NCI-H748 (cell line): Measurements from ENCODE around the gene CLDN3.
A peak's percentile ranks its signal among the peaks of the same experiment; 100 is the strongest.
"Not testable (repeated sequence)": the region's sequence is repeated elsewhere in the genome, so short reads cannot be mapped to it uniquely, and the experiment has no call there.

ENCODE experiments used
- DNase-seq: peaks from one replicate; lab custom pipeline; 2025; ENCODE audit not compliant: unreplicated experiment; lab: John Stamatoyannopoulos, UW

Gene CLDN3

DNA sequence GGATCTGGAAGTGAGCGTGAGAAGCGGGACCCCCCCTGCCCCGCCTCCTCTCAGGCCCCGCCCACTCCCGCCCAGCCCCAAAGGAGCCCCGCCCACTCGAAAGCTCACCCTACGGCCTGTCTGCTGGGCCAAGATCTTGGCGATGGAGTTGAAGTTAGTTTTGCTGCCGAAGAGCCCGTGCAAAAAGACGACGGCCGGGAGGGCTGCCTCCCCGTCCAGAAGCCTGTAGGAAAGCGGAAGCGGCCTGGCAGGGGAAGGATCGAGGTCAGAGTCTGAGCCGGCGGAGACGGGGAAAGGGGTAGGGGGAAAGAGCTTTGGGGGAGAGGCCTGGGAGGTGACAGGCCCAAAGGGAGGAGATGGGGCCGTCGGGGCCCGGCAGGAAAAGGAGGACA, 31.9 kb downstream of the CLDN3 start:
- peak; percentile 66 for DNase-seq

DNA sequence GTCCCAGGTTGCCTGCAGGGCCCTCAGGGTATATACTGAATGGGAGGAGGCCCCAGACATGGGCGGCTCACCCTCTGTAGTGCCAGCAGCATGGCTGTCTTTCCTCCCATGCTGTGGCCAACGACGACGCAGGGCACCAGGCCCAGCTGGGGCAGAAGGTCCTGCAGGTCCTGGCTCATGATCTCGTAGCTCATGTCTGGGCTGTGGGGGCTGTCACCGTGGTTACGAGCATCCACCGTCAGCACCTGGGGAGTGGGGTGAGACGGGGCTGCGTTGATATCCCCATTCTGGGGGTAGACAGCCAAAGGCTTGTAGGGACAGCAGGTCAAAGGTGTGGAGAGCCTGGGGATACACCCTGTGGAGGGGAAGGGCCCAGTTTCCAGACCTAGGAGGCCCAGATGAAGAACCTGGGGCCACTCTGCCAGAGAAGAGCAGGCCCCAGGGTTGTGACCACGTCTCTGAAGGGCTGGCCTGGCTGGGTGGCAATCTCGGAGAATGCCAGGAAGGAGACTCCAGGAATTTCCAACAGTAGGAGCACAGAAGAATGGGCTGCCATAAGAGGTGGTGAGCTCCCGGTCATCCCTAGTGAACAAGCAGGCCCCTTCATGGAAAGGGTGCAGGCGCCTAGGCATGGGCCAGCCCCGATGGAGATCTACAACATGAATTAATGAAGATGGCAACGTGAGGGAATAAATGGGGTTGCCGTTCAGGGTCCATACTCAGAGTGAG, 32.4 kb downstream of the CLDN3 start:
- DNase-seq, result no peak

DNA sequence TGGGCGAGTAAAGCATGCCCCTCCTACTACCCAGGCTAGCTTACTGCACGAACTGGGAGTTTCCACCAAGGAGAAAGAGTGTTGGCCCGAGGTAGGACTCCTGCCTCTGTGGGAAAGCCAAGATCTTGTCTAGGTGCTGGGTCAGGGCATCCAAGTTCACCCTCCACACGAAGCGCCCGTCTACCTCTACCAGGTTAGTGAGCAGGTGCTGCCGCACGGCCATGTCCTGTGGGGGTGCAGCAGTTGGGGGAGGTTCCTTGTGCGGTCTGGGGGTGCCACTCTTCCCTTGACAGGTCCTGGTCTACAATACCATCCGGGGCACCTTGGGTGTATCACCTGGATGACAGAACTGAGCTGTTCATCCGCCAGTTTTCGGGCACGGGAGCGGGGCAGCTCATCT, 33.2 kb downstream of the CLDN3 start:
- DNase-seq, result no peak

DNA sequence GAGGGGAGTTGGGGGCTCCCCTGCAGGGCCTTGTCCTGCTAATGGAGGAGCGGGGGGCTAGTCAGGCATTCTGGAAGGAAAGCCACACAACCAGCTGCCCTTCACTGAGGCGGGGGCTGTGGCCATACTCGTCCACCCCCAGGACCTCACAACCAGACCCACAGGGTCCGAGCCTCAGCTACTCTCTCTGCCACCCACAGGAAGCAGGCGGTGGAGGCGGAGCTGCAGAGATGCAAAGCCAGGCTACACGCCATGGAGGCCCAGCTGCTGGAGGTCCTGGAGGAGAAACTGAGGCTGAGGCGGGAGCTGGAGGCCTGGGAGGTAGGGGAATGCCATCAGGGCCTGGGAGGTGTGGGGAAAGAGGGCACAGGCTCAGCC, 34.6 kb downstream of the CLDN3 start:
- DNase-seq, result no peak

DNA sequence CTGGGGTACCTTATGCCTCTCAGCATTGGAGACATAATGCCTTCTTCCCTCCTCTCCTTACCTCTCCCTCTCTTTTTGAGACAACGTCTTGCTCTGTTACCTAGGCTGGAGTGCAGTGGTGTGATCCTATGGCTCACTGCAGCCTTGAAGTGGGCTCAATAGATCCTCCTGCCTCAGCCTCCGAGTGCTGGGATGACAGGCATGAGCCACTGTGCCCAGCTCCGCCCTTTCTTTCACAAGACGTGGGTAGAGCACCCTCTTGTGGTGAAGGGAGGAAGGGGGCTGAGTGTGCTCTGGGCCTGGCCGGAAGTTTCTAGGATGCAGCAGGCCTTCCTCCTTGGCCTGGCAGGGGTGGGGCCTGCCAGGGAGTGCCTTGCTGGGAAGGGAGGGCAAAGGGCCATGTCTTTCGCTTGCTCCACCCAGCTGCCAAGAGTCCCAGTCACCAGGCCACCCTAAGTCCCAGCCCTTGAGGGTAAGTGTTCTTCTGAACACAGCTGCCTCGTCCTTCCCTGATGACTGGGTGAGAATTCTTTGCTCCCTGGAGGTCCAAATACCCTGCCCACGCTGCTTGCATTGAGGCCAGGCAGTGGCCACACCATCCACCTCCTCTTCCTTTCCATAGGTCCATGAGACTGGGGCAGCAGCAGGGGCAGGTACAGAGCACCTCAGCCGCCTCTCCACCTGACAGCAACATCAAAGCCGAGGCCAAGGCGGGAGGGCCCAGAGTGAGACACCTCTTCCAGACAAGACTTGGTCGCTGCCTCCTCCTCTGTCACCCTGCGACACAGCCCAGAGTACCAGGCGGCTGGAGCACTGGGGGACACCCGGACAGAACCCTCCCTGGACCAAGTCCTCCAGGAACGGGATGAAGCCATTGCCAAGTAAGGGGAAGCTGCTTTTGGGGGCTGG, 35.2 kb downstream of the CLDN3 start:
- peak; percentile 79 for DNase-seq

DNA sequence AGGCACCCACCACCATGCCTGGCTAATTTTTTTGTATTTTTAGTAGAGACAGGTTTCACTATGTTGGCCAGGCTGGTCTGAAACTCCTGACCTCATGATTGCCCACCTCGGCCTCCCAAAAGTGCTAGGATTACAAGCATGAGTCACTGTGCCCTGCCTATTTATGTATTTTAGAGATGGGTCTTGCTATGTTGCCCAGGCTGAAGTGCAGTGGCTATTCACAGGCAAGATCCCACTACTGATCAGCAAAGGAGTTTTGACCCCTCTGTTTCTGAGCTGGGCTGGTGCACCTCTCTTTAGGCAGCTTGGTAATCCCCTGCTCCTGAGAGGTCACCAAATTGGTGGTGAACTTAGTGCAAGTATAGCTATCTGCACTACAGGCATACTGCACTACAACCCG, 37.7 kb downstream of the CLDN3 start:
- no peak for DNase-seq

DNA sequence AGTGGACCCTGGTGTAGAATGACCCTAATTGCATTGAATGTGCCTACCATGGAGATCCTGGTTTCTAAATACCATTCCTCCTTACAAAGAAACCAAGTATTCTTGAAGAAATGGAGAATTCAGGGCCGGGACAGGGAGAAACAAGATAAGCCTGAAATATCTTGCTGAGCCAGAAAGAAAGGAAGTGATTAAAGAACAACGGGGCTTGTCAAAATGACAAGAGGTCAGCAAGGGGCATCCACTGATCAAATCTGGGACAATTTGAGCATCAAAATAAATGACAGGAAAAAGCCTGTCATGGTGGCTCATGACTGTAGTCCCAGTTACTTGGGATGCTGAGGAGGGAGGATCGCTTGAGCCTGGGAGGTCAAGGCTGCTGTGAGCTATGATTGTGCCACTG, 39.6 kb downstream of the CLDN3 start:
- no peak for DNase-seq

DNA sequence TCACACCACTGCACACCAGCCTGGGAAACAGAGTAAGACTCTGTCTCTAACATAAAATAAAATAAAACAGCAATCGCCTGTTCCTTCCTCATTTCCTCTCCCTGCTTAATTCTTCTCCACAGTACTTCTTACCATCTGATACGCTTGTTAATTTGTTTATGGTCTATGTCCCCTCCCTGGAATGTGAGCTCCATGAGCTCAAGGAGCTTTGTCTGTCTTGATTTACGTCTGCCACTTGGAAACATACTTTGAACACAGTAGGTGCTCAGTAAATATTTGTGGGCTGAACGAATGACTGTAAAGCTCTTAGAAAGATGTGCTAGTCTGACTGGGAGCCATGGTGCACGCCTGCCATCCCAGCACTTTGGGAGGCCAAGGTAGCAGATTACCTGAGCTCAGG, 41.5 kb downstream of the CLDN3 start:
- no peak for DNase-seq

DNA sequence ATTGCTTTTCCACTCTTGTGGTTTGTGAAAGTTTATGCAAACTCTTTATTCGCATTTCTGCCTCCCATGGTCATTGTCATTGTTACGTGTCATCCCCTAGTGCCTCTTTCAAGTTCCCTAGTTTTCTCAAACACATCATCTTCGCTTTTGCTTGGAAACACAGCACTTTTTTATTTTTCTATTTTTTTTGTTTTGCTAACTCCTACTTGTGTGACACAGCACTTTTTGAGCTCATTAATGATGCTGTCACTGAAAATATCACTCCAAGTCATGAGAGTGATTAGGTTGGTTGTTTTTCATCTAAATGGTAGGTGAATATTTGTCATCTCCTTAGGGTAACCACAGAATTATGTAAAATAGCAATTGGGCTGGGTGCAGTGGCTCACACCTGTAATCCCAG, 42.1 kb downstream of the CLDN3 start:
- DNase-seq, result no peak

DNA sequence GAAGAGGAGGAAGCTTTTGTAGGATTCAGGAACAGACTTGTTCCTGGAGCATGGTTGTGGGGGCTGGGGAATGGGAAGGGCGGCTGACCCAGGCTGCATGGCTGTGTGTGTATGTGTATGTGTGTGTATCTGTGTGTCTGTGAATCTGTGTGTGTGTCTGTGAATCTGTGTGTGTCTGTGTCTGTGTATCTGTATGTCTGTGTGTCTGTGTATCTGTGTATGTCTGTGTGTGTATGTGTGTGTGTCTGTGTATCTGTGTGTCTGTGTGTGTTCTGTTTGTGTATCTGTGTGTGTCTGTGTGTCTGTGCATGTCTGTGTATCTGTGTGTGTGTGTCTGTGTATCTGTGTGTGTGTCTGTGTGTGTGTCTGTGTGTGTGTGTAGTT, 44.0 kb downstream of the CLDN3 start:
- no peak for DNase-seq

DNA sequence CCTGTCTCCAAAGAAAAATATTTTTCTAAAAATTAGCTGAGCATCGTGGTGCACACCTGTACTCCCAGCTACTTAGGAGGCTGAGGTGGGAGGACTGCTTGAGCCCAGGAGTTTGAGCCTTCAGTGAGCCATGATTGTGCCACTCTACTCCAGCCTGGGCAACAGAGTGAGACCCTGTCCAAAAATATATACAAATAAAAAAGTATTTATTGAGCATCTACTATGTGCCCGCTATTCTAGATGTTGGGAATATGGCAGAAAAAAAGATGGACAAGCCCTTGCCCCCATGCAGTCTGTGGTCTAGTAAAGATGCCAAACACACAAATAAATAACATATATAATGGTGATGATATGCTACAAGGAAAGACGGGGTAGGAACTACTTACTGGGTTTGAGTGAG, 46.3 kb downstream of the CLDN3 start:
- DNase-seq, result no peak

DNA sequence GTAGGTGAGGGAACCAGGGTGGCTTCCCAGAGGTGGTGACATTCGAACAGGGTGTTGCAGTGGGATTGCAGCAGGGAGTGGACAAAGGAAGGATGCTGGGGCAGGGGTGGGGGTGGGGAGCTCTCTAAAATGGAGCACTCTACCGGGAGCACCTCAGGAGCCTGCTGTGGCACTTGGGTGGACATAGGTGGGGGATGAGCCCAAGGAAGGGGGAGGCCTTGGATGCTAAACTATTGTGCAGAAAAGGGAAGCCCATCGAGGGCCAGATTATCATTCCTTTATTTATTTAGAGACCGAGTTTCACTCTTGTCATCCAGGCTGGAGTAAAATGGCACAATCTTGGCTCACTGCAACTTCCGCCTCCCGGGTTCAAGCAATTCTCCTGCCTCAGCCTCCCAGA, 47.3 kb downstream of the CLDN3 start:
- no peak for DNase-seq

DNA sequence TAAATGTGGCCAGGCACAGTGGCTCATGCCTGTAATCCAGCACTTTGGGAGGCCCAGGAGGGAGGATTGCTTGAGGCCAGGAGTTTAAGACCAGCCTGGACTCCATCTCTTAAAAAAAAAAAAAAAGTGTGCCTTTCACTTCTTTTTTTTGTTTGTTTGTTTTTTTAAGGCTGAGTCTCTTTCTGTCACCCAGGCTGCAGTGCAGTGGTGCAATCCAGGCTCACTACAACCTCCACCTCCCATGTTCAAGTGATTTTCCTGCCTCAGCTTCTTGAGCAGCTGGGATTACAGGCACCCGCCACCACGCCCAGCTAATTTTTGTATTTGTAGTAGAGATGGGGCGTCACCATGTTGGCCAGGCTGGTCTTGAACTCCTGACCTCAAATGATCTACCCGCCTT, 47.9 kb downstream of the CLDN3 start:
- not testable (repeated sequence) for DNase-seq

DNA sequence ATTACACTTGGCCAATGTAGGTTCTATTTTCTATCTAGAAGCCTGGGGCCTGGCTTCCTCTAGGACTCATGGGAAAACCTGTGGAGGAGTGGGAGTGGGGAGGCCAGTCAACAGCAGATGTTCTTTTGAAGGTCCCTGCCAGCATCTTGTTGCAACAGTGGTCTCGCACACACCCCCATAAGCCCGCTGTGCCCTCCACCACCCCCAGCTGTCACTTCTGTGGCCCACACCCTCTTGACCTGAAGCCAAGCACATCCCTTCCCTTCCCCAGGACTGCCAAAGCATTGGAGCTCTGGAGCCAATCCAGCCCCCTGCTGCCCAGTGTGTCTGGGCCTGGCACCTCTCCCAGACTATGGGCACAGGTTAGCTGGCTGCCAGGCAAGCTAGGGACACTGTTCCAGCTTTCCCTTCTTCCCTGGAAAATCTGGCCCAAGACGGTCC, 48.7 kb downstream of the CLDN3 start:
- no peak for DNase-seq

DNA sequence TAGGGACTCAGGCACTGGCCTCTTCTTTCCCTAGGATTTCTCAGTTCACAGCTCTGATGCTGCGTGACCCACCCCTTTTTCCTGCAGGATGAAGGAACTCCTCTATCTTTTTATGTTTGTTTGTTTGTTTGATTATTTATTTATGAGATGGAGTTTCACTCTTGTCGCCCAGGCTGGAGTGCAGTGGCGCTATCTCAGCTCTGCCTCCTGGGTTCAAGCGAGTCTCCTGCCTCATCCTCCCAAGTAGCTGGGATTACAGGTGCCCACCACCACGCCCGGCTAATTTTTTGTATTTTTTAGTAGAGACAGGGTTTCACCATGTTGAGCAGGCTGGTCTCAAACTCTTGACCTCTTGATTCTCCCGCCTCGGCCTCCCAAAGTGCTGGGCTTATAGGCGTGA, 49.6 kb downstream of the CLDN3 start:
- DNase-seq, result not testable (repeated sequence)

DNA sequence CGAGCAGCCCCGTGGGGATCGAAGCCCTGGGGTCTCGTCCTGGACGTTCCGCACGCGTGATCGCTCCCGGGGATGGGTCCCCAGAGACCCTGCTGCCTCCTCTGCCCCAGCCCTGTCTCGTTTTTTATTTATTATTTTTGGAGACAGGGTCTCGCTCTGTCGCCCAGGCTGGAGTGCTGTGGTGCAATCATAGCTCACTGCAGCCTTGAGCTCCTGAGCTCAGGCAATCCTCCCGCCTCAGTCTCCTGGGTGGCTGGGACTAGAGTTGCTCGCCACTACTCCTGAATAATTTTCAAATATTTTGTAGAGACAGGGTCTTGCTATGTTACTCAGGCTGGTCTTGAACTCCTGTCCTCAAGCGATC, 50.3 kb downstream of the CLDN3 start:
- DNase-seq, result no peak
